ENCODE results near the gene FBXL3. TPM values are rescaled to one million over a fixed set of nuclear protein-coding genes. Genes with fewer than 3 reads are reported as not detected.

FBXL3 gene, protein sequence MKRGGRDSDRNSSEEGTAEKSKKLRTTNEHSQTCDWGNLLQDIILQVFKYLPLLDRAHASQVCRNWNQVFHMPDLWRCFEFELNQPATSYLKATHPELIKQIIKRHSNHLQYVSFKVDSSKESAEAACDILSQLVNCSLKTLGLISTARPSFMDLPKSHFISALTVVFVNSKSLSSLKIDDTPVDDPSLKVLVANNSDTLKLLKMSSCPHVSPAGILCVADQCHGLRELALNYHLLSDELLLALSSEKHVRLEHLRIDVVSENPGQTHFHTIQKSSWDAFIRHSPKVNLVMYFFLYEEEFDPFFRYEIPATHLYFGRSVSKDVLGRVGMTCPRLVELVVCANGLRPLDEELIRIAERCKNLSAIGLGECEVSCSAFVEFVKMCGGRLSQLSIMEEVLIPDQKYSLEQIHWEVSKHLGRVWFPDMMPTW
- 100 to 1,000 TPM; 144 to 164 (median 155) TPM for total RNA-seq

DNA sequence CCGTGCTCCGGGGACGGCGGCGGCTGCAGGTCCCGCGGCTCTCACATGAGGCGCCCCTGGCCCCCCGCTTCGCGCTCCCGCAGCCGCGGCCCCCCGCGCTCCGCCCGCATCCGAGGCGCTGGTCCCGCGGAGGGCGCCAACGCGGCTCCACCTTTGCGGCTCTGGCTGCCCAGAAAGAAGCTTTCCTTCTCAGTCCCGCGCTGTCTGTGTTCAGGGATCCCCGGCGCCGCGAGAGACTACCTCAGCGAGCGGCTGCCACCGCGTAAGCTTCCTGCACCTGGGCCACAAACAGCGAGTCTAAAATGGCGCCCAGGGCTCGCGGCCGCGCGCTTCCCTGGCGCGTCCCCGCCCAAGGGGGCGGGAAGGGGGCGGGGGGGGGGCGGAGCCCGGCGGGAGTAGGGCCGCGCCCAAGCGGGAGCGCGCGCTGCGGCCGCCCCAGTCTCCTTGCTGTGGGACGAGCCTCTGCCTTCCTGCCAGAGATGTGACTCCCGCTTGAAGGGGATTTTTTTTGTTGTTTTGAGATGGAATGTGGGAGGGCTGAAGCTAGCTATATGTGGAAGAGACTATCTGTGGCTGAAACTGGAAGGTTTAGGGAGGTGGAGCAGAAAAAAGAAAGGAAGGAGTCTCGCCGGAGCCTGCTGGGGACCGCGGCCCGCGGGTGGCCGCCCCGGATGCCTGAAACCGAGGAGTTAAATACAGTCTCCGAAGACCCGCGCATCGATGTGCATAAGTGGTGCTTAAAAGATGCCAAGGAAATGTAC lies at the start of gene FBXL3:
FBXL3 (minus strand) TSS at position 299 of the 761 bp plus-strand sequence. CDS start 5,299 bp downstream, outside the sequence.
- intact Hi-C loops (cut with DNase I), result loop anchor here (5.0 kb wide), 1 partner anchor 35 kb away; the partner anchor contains the start of gene CLN5
- peak within 1 kb of the TSS; percentile 99 to 100 (median 100) for H3K27ac ChIP-seq
- no peaks in the 10 kb centered on the region for H3K27me3 ChIP-seq
- peak within 1 kb of the TSS; percentile 81 to 96 (median 92) for H3K4me3 ChIP-seq (replicated peaks in 1 of 3)
- H3K36me3 ChIP-seq, result no peaks in the 10 kb centered on the region
- 1% methylated on average over 15 to 21 of the region's 74 CpGs for WGBS, 2 donors
- H3K9me3 ChIP-seq, result no peaks in the 10 kb centered on the region
- peaks cover 33 to 37% of the 10 kb centered on the region in 2 donors for H3K4me1 ChIP-seq
- peak; percentile 83 for DNase-seq
- TF ChIP-seq, protein P1, sequence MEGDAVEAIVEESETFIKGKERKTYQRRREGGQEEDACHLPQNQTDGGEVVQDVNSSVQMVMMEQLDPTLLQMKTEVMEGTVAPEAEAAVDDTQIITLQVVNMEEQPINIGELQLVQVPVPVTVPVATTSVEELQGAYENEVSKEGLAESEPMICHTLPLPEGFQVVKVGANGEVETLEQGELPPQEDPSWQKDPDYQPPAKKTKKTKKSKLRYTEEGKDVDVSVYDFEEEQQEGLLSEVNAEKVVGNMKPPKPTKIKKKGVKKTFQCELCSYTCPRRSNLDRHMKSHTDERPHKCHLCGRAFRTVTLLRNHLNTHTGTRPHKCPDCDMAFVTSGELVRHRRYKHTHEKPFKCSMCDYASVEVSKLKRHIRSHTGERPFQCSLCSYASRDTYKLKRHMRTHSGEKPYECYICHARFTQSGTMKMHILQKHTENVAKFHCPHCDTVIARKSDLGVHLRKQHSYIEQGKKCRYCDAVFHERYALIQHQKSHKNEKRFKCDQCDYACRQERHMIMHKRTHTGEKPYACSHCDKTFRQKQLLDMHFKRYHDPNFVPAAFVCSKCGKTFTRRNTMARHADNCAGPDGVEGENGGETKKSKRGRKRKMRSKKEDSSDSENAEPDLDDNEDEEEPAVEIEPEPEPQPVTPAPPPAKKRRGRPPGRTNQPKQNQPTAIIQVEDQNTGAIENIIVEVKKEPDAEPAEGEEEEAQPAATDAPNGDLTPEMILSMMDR (IDR thresholded peaks at IDR 0.05), result peak in 1 of 6 experiments; percentile 5
- TF ChIP-seq POLR2A (IDR thresholded peaks at IDR 0.05), result peak; percentile 61 to 86

DNA sequence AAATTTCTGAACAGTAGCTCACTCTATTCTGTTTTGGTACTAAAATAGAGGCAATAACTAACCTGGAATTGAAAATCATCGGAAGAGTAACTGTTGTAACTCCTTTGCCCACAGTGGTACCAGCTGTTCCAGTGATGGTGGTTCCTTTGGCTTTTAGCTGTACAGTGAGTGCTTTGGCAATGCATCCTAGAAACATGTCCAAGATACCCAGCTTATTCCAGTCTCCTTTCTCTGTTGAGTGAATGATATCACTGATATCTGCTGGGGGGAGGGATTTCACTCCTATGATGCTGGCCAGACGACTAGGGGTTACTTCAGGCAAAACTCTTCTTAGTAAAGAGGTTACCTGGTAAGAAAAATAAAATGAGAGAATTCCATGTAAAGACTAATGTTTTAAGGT lies 40.6 kb upstream of the FBXL3 start:
- H3K36me3 ChIP-seq, result peaks cover 8 to 24% of the 10 kb centered on the region in 2 donors
- 96% methylated on average over 2 of the region's 2 CpGs for WGBS, 2 donors
- intact Hi-C loops (cut with DNase I), result no loop called here

DNA sequence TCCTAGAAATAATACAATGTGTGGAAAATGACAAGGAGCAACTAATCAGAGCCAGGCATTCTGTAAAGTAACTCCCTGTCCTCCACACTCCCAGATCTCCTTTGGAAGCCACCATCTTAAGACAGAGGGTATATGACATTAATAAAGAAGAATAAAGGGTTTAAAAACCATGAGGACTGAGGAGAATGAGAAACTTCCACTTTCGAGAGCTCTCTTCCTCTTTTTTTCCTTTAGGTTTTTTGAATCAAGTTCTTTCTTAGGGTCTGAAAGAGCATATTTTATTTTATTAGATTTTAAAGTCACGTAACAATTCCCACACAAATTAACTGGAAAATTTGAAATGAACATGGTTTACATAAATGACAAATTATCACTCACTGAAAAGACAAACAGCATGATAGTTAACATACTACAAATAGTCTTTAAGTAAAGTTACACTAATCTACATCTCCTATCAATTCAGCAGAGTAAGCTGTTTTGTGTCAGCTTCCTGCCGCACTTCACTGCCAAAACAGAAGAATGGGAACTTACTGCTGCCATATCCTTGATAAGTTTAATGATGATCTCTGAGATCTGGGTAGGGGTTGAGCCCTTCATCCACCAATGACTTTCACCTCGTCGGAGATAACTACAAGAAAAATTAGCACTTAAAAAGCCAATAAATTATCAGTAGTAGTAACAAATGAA lies 38.6 kb upstream of the FBXL3 start:
- WGBS, 2 donors, result 86 to 87% methylated on average over 5 of the region's 5 CpGs
- Histone ChIP-seq H3K4me3 (replicated peaks in 1 of 3) (no peak overlapping the region), H3K27ac (no peak overlapping the region), H3K27me3 (no peaks in the 10 kb centered on the region), H3K36me3 (peaks cover 16 to 24% of the 10 kb centered on the region in 2 donors), H3K4me1 (no peaks in the 10 kb centered on the region), H3K9me3 (no peaks in the 10 kb centered on the region)
- TF ChIP-seq POLR2A (IDR thresholded peaks at IDR 0.05), result no peak
- TF ChIP-seq, protein P1 (IDR thresholded peaks at IDR 0.05), result no peak
- intact Hi-C loops (cut with DNase I), result no loop called here
- DNase-seq, result no peak

More for the DNA sequence above, 40.6 kb upstream of the FBXL3 start:
- Histone ChIP-seq H3K4me1 (no peaks in the 10 kb centered on the region), H3K27ac (no peak overlapping the region), H3K4me3 (replicated peaks in 1 of 3) (no peak overlapping the region), H3K9me3 (no peaks in the 10 kb centered on the region), H3K27me3 (no peaks in the 10 kb centered on the region)
- DNase-seq, result no peak
- no peak for TF ChIP-seq POLR2A (IDR thresholded peaks at IDR 0.05)
- TF ChIP-seq, protein P1 (IDR thresholded peaks at IDR 0.05), result no peak

DNA sequence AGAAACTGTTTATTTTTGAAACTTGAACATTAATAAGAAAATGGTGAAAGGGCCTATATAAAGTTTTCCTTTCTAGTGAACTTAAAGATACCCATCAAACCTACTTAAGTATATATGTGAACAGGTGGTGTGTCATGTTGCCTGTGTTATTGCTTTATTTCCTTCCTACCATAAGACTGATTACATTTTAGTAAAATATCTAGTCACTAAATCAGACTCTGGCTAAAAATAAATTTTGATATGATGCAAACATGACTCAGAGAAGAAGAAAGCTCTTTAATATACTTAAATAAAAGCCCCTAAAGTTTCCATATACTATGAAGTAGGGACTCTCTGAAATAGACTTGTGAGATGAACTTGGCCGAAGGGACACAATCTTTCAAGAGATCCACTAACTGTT lies 35.1 kb upstream of the FBXL3 start:
- whole genome bisulfite sequencing, 2 donors, result 100% methylated on average over 1 of the region's 1 CpG
- Histone ChIP-seq H3K9me3 (no peaks in the 10 kb centered on the region), H3K36me3 (peaks cover 16 to 19% of the 10 kb centered on the region in 2 donors), H3K4me3 (replicated peaks in 1 of 3) (no peak overlapping the region), H3K27ac (no peak overlapping the region), H3K4me1 (no peaks in the 10 kb centered on the region), H3K27me3 (no peaks in the 10 kb centered on the region)
- DNase-seq, result no peak
- TF ChIP-seq POLR2A (IDR thresholded peaks at IDR 0.05), result no peak
- TF ChIP-seq, protein P1 (IDR thresholded peaks at IDR 0.05), result no peak
- intact Hi-C loops (cut with DNase I), result no loop called here

Measured in thyroid gland (tissue), 4 donors.